ENCODE results near the gene KCTD16.

The KCTD16 gene

DNA sequence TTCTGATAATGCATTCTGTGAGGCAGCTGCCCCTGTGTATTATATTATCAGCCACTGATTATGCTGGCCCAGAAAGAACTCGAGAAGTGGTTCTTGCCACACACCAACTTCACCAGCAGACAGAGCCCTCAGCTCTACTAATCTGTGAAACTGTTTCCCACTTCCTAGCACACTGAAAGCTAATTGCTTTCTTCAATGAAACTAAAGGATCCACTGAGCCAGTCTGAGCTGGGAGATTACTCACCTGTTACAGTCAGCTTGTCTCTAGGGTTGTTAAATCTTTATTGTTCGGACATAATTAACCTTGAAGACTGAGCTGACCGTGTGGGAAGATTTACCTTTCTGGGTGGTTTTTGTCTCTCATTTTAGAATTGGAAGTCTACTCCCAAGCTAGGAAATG is 263.2 kb downstream of the KCTD16 start:
- TF ChIP-seq, protein P1, sequence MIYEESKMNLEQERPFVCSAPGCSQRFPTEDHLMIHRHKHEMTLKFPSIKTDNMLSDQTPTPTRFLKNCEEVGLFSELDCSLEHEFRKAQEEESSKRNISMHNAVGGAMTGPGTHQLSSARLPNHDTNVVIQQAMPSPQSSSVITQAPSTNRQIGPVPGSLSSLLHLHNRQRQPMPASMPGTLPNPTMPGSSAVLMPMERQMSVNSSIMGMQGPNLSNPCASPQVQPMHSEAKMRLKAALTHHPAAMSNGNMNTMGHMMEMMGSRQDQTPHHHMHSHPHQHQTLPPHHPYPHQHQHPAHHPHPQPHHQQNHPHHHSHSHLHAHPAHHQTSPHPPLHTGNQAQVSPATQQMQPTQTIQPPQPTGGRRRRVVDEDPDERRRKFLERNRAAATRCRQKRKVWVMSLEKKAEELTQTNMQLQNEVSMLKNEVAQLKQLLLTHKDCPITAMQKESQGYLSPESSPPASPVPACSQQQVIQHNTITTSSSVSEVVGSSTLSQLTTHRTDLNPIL (CRISPR knock-in tag; IDR thresholded peaks at IDR 0.05; ENCODE audit: low read depth): no peak
- TF ChIP-seq TOX (CRISPR knock-in tag; IDR thresholded peaks at IDR 0.05; ENCODE audit: borderline replicate concordance): no peak
- TF ChIP-seq ARNTL (CRISPR knock-in tag; IDR thresholded peaks at IDR 0.05; ENCODE audit: borderline replicate concordance, low read depth): no peak
- TF ChIP-seq ZFP30 (CRISPR knock-in tag; IDR thresholded peaks at IDR 0.05): no peak
- no peak for TF ChIP-seq ISL1 (CRISPR knock-in tag; IDR thresholded peaks at IDR 0.05)
- no peak for TF ChIP-seq ESRRG (CRISPR knock-in tag; IDR thresholded peaks at IDR 0.05)
- no peak for TF ChIP-seq TSHZ2 (CRISPR knock-in tag; IDR thresholded peaks at IDR 0.05)
- TF ChIP-seq SNAI2 (CRISPR knock-in tag; IDR thresholded peaks at IDR 0.05): no peak
- TF ChIP-seq ZC3H10 (CRISPR knock-in tag; IDR thresholded peaks at IDR 0.05): no peak
- ATAC-seq: no peak

- no peak for TF ChIP-seq ZFP3 (CRISPR knock-in tag; IDR thresholded peaks at IDR 0.05)
- TF ChIP-seq TOX (CRISPR knock-in tag; IDR thresholded peaks at IDR 0.05; ENCODE audit: borderline replicate concordance): no peak
- TF ChIP-seq ZFP30 (CRISPR knock-in tag; IDR thresholded peaks at IDR 0.05): no peak
- no peak for TF ChIP-seq RARB (CRISPR knock-in tag; IDR thresholded peaks at IDR 0.05)
- no peak for TF ChIP-seq PATZ1 (CRISPR knock-in tag; IDR thresholded peaks at IDR 0.05; ENCODE audit: borderline replicate concordance)
- no peak for TF ChIP-seq PPARA (CRISPR knock-in tag; IDR thresholded peaks at IDR 0.05; ENCODE audit: borderline replicate concordance)
- TF ChIP-seq, protein P1 (CRISPR knock-in tag; IDR thresholded peaks at IDR 0.05; ENCODE audit: low read depth): no peak
- TF ChIP-seq CSRNP3 (CRISPR knock-in tag; IDR thresholded peaks at IDR 0.05): no peak
- TF ChIP-seq ZNF565 (CRISPR knock-in tag; conservative IDR thresholded peaks at IDR 0.05; ENCODE audit: low read depth): no peak
- TF ChIP-seq ZC3H10 (CRISPR knock-in tag; IDR thresholded peaks at IDR 0.05): no peak
- no peak for TF ChIP-seq OSR1 (CRISPR knock-in tag; IDR thresholded peaks at IDR 0.05)
- no peak for TF ChIP-seq GLIS3 (CRISPR knock-in tag; IDR thresholded peaks at IDR 0.05)
- TF ChIP-seq TSHZ2 (CRISPR knock-in tag; IDR thresholded peaks at IDR 0.05): no peak
- TF ChIP-seq, protein P2, sequence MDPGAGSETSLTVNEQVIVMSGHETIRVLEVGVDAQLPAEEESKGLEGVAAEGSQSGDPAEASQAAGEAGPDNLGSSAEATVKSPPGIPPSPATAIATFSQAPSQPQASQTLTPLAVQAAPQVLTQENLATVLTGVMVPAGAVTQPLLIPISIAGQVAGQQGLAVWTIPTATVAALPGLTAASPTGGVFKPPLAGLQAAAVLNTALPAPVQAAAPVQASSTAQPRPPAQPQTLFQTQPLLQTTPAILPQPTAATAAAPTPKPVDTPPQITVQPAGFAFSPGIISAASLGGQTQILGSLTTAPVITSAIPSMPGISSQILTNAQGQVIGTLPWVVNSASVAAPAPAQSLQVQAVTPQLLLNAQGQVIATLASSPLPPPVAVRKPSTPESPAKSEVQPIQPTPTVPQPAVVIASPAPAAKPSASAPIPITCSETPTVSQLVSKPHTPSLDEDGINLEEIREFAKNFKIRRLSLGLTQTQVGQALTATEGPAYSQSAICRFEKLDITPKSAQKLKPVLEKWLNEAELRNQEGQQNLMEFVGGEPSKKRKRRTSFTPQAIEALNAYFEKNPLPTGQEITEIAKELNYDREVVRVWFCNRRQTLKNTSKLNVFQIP (CRISPR knock-in tag; IDR thresholded peaks at IDR 0.05; ENCODE audit: borderline replicate concordance, low read depth): no peak
- no peak for ATAC-seq
These were observed 265.3 kb downstream of the KCTD16 start for GRCh38 chr5:144436007-144436406.
